H1 (cell line): ENCODE measurements around the gene TMEM156. TPM values are rescaled to one million over a fixed set of nuclear protein-coding genes. Genes with fewer than 3 reads are reported as not detected.

Experiments
- NRF1 ChIP-seq: IDR thresholded peaks from 2 replicates; pipeline ENCODE4 v1.6.1; 2011; ENCODE audit warnings: mild to moderate bottlenecking, low read depth, low read length, improper control_type of control experiment
- polyA plus RNA-seq, 7 experiments: library from polyadenylated mRNA; depleted of rRNA in 3 of 7; stranded (reverse) in 5 of 7; unstranded in 2 of 7; fragments of >200 nt in 5 of 7; fragments of 200-250 nt in 2 of 7; gene quantifications; 1 replicate in 5 of 7; 2 replicates in 1 of 7; 4 replicates in 1 of 7; pipeline versions ENCODE4 v1.2.1 to v1.2.3, GENCODE V29; 2011 to 2013; ENCODE audit warnings: missing spikeins in 2 of 7, mixed read lengths in 2 of 7
- total RNA-seq: library from RNA; stranded (reverse); fragmentation: NEBNext Ultra II Directional; extraction: Animal tissue kit (Norgen Biotek cat#: 25700); gene quantifications from 2 replicates; pipeline ENCODE4 v1.2.1, GENCODE V29; 2021

The TMEM156 gene
- total and polyA plus RNA-seq, 2 of the 8 experiments (the other 6 are each of a cell fraction or from before 2014, with no cell fraction given), result not detected

- no peak for TF ChIP-seq NRF1
These were observed 11.7 kb upstream of the TMEM156 start (continued) for GRCh38 chr4:39043861-39044363.
